Endothelial cell of umbilical vein (primary cell): ENCODE results near the gene MMADHC. TPM values are rescaled to one million over a fixed set of nuclear protein-coding genes. Genes with fewer than 3 reads are reported as not detected.

Experiments used
- BruUV-seq: library from RNA; stranded (reverse); fragments of 400-500 nt; replicated peaks from 2 replicates; lab custom pipeline; 2021; lab: Mats Ljungman, UMichigan
- CTCF ChIA-PET: fragments of 300-600, 350-600 bp; sonication (Branson Sonifier 250); formaldehyde crosslinking; loops from one replicate; lab custom pipeline; 2021; ENCODE audit warnings: antibody characterized with exemption, inconsistent platforms; lab: Charles Lee
- POLR2A ChIA-PET: fragments of 300-600, 350-600 bp; sonication (Branson Sonifier 250); formaldehyde crosslinking; loops from one replicate; lab custom pipeline; 2021; ENCODE audit warnings: antibody characterized with exemption, inconsistent platforms; lab: Charles Lee
- DNase-seq: peaks from one replicate; pipeline ENCODE4 v3.0.0-alpha.2; 2011; ENCODE audit warnings: low read depth, low spot score
- FAIRE-seq: peaks from 2 replicates; lab custom pipeline; 2011; peaks lifted over from hg19 to GRCh38; lab: Jason Lieb, UNC
- H2AFZ ChIP-seq: 2 replicates; pipeline ENCODE4 v1.6.0; 2012; ENCODE audit warnings: low read depth, low read length, control low read depth, inconsistent platforms
- H3K27ac ChIP-seq: 2 replicates; pipeline ENCODE4 v1.5.1; 2011; ENCODE audit warnings: low read depth, mild to moderate bottlenecking, control low read depth, low read length, moderate library complexity; ENCODE audit not compliant: insufficient read depth
- H3K27me3 ChIP-seq, 2 experiments: 2 replicates each; pipeline versions ENCODE4 v1.6.0 to v1.6.1; 2011; ENCODE audit warnings: low read length in 2 of 2, mixed read lengths in 1 of 2; ENCODE audit not compliant: control insufficient read depth in 2 of 2, insufficient read depth in 2 of 2
- H3K36me3 ChIP-seq, 2 experiments: 2 replicates in 1 of 2; 3 replicates in 1 of 2; pipeline ENCODE4 v1.5.1; 2011; ENCODE audit warnings: low read length in 2 of 2, mild to moderate bottlenecking in 1 of 2, moderate library complexity in 1 of 2; ENCODE audit not compliant: control insufficient read depth in 2 of 2, insufficient read depth in 2 of 2; ENCODE audit errors: extremely low read depth in 1 of 2
- H3K4me1 ChIP-seq: 3 replicates; pipeline ENCODE4 v1.5.1; 2011; ENCODE audit warnings: mild to moderate bottlenecking, low read length; ENCODE audit not compliant: control insufficient read depth, insufficient read depth; ENCODE audit errors: extremely low read depth
- H3K4me2 ChIP-seq: 2 replicates; pipeline ENCODE4 v1.6.1; 2011; ENCODE audit warnings: low read length, control low read depth, mixed read lengths; ENCODE audit not compliant: insufficient read depth
- H3K4me3 ChIP-seq, 3 experiments: fragments of 200-600 bp in 1 of 3; sonication (generic), shearing (Covaris generic) in 1 of 3; replicated peaks in 1 of 3; 2 replicates each; pipeline ENCODE4 v1.5.1; 2011 to 2016; ENCODE audit warnings: control low read depth in 3 of 3, low read length in 3 of 3, mild to moderate bottlenecking in 2 of 3, inconsistent platforms in 1 of 3, low read depth in 1 of 3, moderate library complexity in 1 of 3; ENCODE audit not compliant: insufficient read depth in 1 of 3
- H3K79me2 ChIP-seq: 2 replicates; pipeline ENCODE4 v1.6.0; 2012; ENCODE audit warnings: low read length, inconsistent platforms; ENCODE audit not compliant: control insufficient read depth, insufficient read depth
- H3K9ac ChIP-seq: replicated peaks from 2 replicates; pipeline ENCODE3; 2011; ENCODE audit warnings: low read length, control low read depth; ENCODE audit not compliant: insufficient read depth; ENCODE audit errors: extremely low read depth
- H3K9me1 ChIP-seq: replicated peaks from 3 replicates; pipeline ENCODE4 v1.6.0; 2011; ENCODE audit warnings: mild to moderate bottlenecking, low read length; ENCODE audit not compliant: control insufficient read depth, insufficient read depth; ENCODE audit errors: extremely low read depth
- H3K9me3 ChIP-seq: replicated peaks from 2 replicates; pipeline ENCODE4 v1.5.1; 2012; ENCODE audit warnings: low read length, inconsistent platforms; ENCODE audit not compliant: control insufficient read depth, insufficient read depth
- H4K20me1 ChIP-seq: replicated peaks from 2 replicates; pipeline ENCODE3; 2011; ENCODE audit warnings: mild to moderate bottlenecking, low read length; ENCODE audit not compliant: control insufficient read depth, insufficient read depth; ENCODE audit errors: extremely low read depth
- FOS ChIP-seq: IDR thresholded peaks from 2 replicates; pipeline ENCODE4 v1.6.1; 2011; ENCODE audit warnings: mild to moderate bottlenecking, low read length, moderate library complexity, borderline replicate concordance; ENCODE audit not compliant: insufficient read depth
- GATA2 ChIP-seq: IDR thresholded peaks from 2 replicates; pipeline ENCODE4 v1.7.0; 2011; ENCODE audit warnings: low read depth, mild to moderate bottlenecking, moderate library complexity, mixed read lengths, low read length; ENCODE audit not compliant: insufficient read length, insufficient read depth
- JUN ChIP-seq: IDR thresholded peaks from 2 replicates; pipeline ENCODE4 v1.6.1; 2011; ENCODE audit warnings: borderline replicate concordance, low read depth; ENCODE audit not compliant: insufficient read length, insufficient read depth
- MYC ChIP-seq: IDR thresholded peaks from one replicate; pipeline ENCODE4 v1.6.1; 2011; ENCODE audit warnings: mild to moderate bottlenecking, low read depth, low read length
- POLR2A ChIP-seq: IDR thresholded peaks from 2 replicates; pipeline ENCODE4 v1.6.1; 2012; ENCODE audit warnings: low read depth, mild to moderate bottlenecking, control low read depth, low read length
- POLR2AphosphoS5 ChIP-seq: IDR thresholded peaks from 2 replicates; pipeline ENCODE4 v1.6.1; 2012; ENCODE audit warnings: low read depth, mild to moderate bottlenecking, control low read depth, low read length, moderate library complexity; ENCODE audit not compliant: insufficient read depth
- dilution Hi-C: fragments of 300-500 bp; cut with MboI; formaldehyde crosslinking; loops from one replicate; pipeline ENCODE4 v1.15.0; 2019; ENCODE audit warnings: low sequenced_read_pairs; ENCODE audit not compliant: extremely low pct_ligation_motif_present
- intact Hi-C: fragments of 100-400 bp; cut with micrococcal nuclease; formaldehyde crosslinking; loops from one replicate; pipeline ENCODE4 v1.10.0; 2022
- polyA plus RNA-seq, 4 experiments: library from polyadenylated mRNA; depleted of rRNA in 3 of 4; stranded (reverse) in 3 of 4; unstranded in 1 of 4; fragments of >200 nt; gene quantifications; 2 replicates each; pipeline versions ENCODE4 v1.2.1 to v1.2.3, GENCODE V29; 2011 to 2012; ENCODE audit warnings: missing spikeins in 1 of 4
- total RNA-seq: library from RNA; stranded (reverse); gene quantifications from 2 replicates; pipeline ENCODE4 v1.2.3, GENCODE V29; 2021
- TF ChIP-seq, protein P1 (sequence below): IDR thresholded peaks from 2 replicates; pipeline ENCODE4 v1.6.1; 2011; ENCODE audit not compliant: insufficient read depth, insufficient read length
- TF ChIP-seq, protein P2 (sequence below), 2 donors: IDR thresholded peaks; 1 replicate in 1 of 2; 2 replicates in 1 of 2; pipeline ENCODE4 v1.5.1; 2011; ENCODE audit warnings: low read length in 2 of 2, mild to moderate bottlenecking in 2 of 2, moderate library complexity in 2 of 2, control low read depth in 1 of 2, inconsistent platforms in 1 of 2, low read depth in 1 of 2; ENCODE audit not compliant: insufficient read depth in 1 of 2; ENCODE audit errors: extremely low read depth in 1 of 2

MMADHC gene
- total and polyA plus RNA-seq, 2 donors (not counting 3 experiments of a cell fraction or from before 2014, with no cell fraction given) = 53.4 to 115 TPM

DNA sequence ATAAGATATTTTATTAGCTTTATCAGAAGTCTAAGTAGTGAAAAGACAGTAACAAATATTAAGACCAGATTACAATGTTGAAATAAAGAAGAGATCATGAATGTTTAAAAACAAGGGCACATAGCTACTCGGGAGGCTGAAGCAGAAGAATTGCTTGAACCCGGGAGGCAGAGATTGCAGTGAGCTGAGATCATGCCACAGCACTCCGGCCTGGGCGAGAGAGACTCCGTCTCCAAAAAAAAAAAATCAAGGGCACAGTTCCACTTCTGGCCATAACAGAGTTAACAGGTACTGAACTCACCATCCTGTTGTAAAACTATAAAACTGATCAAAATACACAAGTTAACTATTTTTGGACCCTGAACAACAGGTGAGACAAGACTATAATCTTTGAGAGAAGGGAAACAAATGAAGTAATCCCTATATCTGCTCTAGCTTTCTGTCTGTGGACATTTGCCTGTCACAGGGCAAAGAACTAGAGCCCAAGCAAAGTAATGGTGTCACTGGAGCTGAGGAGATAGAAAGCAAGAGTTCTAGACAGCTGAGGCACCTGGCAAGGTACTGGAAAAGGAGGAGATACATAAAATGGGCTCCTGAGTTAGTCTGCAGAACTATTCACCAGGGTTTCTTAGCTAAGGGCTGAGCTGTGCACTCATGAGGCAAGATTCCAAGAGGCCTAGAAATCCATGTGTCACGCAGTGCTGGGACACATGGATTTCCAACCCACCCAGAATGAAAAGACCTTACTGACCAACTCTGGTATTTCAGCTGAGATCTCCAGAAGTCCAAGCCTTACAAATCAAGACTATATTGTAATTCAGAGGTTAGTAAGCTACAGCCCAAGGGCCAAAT, 15.2 kb downstream of the MMADHC start:
- Histone ChIP-seq H3K4me1 (no peaks in the 10 kb centered on the region), H3K27me3 (no peaks in the 10 kb centered on the region), H3K36me3 (peaks cover 8 to 25% of the 10 kb centered on the region in 2 experiments), H4K20me1 (peaks cover 3% of the 10 kb centered on the region), H3K9me1 (no peaks in the 10 kb centered on the region), H3K79me2 (peaks cover 5% of the 10 kb centered on the region), H3K27ac (no peak overlapping the region), H3K9me3 (no peaks in the 10 kb centered on the region), H3K4me2 (no peak overlapping the region), H3K4me3 (no peak overlapping the region), H2AFZ (no peak overlapping the region), H3K9ac (no peak overlapping the region)
- BruUV-seq = no TSS peak
- POLR2A ChIA-PET = no interaction called here
- CTCF ChIA-PET = interaction anchor here (1.9 to 4.9 kb wide), 3 partner anchors 11 to 1667 kb away, joined by 17 to 132 read pairs (median 50); no protein-coding TSS in a partner anchor
- intact Hi-C loops (no loop called here), dilution Hi-C loops (no loop called here)
- FAIRE-seq (no peak), DNase-seq (no peak)
- TF ChIP-seq POLR2A (no peak), FOS (no peak), MYC (no peak), GATA2 (no peak), JUN (no peak), POLR2AphosphoS5 (no peak)
- TF ChIP-seq, protein P1, sequence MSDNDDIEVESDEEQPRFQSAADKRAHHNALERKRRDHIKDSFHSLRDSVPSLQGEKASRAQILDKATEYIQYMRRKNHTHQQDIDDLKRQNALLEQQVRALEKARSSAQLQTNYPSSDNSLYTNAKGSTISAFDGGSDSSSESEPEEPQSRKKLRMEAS = no peak
- TF ChIP-seq, protein P2, sequence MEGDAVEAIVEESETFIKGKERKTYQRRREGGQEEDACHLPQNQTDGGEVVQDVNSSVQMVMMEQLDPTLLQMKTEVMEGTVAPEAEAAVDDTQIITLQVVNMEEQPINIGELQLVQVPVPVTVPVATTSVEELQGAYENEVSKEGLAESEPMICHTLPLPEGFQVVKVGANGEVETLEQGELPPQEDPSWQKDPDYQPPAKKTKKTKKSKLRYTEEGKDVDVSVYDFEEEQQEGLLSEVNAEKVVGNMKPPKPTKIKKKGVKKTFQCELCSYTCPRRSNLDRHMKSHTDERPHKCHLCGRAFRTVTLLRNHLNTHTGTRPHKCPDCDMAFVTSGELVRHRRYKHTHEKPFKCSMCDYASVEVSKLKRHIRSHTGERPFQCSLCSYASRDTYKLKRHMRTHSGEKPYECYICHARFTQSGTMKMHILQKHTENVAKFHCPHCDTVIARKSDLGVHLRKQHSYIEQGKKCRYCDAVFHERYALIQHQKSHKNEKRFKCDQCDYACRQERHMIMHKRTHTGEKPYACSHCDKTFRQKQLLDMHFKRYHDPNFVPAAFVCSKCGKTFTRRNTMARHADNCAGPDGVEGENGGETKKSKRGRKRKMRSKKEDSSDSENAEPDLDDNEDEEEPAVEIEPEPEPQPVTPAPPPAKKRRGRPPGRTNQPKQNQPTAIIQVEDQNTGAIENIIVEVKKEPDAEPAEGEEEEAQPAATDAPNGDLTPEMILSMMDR (IDR thresholded peaks at IDR 0.05; ENCODE audit: extremely low read depth in 1 of 2, insufficient read depth in 1 of 2, low read depth in 1 of 2, low read length in 2 of 2) = no peak
